NT2/D1 (cell line): ENCODE results near the gene RNF144B.

Experiments used
- SUZ12 ChIP-seq: IDR thresholded peaks from 2 replicates; pipeline ENCODE4 v1.6.1; 2011; ENCODE audit not compliant: insufficient read length, insufficient read depth; ENCODE audit errors: extremely low read depth
- YY1 ChIP-seq: IDR thresholded peaks from 2 replicates; pipeline ENCODE4 v1.6.1; 2011; ENCODE audit not compliant: insufficient read length, insufficient read depth
- ZNF274 ChIP-seq: IDR thresholded peaks from 2 replicates; pipeline ENCODE4 v1.6.1; 2011; ENCODE audit warnings: mild to moderate bottlenecking, low read depth, low read length

- TF ChIP-seq ZNF274: no peak
- no peak for TF ChIP-seq YY1
- no peak for TF ChIP-seq SUZ12
Measured at GRCh38 chr6:18352842-18353241, 34.3 kb upstream of the RNF144B start.
